HUES64 (cell line): ENCODE results near the gene ST6GALNAC3.

Experiments
- H3K27ac ChIP-seq: 2 replicates; pipeline ENCODE4 v1.7.0; 2013; ENCODE audit warnings: low read depth, low read length, inconsistent platforms
- H3K27me3 ChIP-seq: 2 replicates; pipeline ENCODE4 v1.6.1; 2013; ENCODE audit warnings: mild to moderate bottlenecking, low read length; ENCODE audit not compliant: insufficient read depth
- H3K36me3 ChIP-seq: 2 replicates; pipeline ENCODE4 v1.6.1; 2013; ENCODE audit warnings: mild to moderate bottlenecking, low read length; ENCODE audit not compliant: insufficient read depth
- H3K4me1 ChIP-seq: 2 replicates; pipeline ENCODE4 v1.6.1; 2013; ENCODE audit warnings: mild to moderate bottlenecking, low read length, moderate library complexity; ENCODE audit not compliant: insufficient read depth
- H3K4me3 ChIP-seq: 2 replicates; pipeline ENCODE4 v1.5.1; 2013; ENCODE audit warnings: mild to moderate bottlenecking, low read length, moderate library complexity
- H3K9ac ChIP-seq: 2 replicates; pipeline ENCODE4 v1.6.1; 2013; ENCODE audit warnings: mild to moderate bottlenecking, low read depth, low read length
- H3K9me3 ChIP-seq: 2 replicates; pipeline ENCODE4 v1.6.1; 2013; ENCODE audit warnings: low read depth, low read length; ENCODE audit not compliant: insufficient read depth
- WGBS: fragments of 150-250, 120-280 bp; methylation state at CpG from one replicate; pipeline ENCODE4 v1.1.7; 2013; ENCODE audit warnings: missing lambda C conversion rate; 5-methylcytosine and 5-hydroxymethylcytosine counted together

The ST6GALNAC3 gene

GRCh38 chr1:76190749-76191424 is 116.3 kb downstream of the ST6GALNAC3 start:
- H3K9ac ChIP-seq, result no peak overlapping the region
- no peak overlapping the region for H3K4me3 ChIP-seq
- H3K9me3 ChIP-seq, result no peaks in the 10 kb centered on the region
- no peak overlapping the region for H3K27ac ChIP-seq
- H3K36me3 ChIP-seq, result no peaks in the 10 kb centered on the region
- H3K4me1 ChIP-seq, result no peaks in the 10 kb centered on the region
- no peaks in the 10 kb centered on the region for H3K27me3 ChIP-seq
- WGBS, result 96% methylated on average over 3 of the region's 4 CpGs

DNA sequence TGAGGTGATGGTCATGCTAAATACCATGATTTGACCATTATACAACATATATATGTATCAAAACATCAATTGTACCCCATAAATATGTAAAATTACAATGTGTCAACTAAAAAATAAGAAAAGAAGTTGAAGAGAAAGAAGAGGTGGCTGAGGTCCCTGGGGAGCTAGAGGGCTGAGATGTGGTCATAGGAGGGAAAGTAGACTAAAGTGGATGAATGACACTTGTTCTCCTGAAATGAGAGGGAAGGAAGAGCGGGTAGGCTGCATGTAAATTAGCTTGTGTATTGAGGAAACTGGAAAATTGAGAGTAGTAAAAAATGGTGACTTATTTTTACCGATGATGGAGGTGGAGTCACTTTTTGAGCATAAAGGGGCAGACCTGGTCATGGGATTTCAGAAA is 117.0 kb downstream of the ST6GALNAC3 start:
- 95% methylated on average over 2 of the region's 2 CpGs for whole genome bisulfite sequencing
- Histone ChIP-seq H3K4me3 (no peak overlapping the region), H3K27ac (no peak overlapping the region), H3K4me1 (no peaks in the 10 kb centered on the region), H3K9me3 (no peaks in the 10 kb centered on the region), H3K36me3 (no peaks in the 10 kb centered on the region), H3K27me3 (no peaks in the 10 kb centered on the region), H3K9ac (no peak overlapping the region)

- no peaks in the 10 kb centered on the region for H3K27me3 ChIP-seq
- no peak overlapping the region for H3K27ac ChIP-seq
- H3K9me3 ChIP-seq, result 0 out of 2 replicates have a peak, but pooled peaks cover 4% of the 10 kb centered on the region
- WGBS, result 93% methylated on average over 2 of the region's 2 CpGs
- H3K9ac ChIP-seq, result no peak overlapping the region
- no peak overlapping the region for H3K4me3 ChIP-seq
- H3K36me3 ChIP-seq, result no peaks in the 10 kb centered on the region
- no peaks in the 10 kb centered on the region for H3K4me1 ChIP-seq
Observed at GRCh38 chr1:76198452-76198851, 123.9 kb downstream of the ST6GALNAC3 start.

DNA sequence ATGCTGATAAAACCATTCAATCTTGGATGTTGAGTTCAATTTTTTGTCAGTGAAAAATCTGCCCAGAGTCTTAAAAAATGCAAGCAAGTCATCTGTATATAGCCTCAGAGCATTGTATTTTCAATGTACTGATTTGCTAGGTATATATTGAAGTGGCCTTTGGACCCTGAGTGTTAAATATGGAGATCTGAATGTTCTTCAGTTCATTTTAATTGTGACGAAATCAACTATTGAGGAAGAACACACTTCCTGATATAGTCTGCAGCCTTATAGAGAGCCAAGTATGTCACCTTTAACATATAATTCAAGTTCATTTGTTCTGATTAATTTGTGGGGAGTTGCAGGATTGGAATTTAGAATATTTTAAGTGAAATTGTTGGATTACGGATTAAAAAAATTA is 128.1 kb downstream of the ST6GALNAC3 start:
- 96% methylated on average over 2 of the region's 2 CpGs for WGBS
- Histone ChIP-seq H3K27ac (no peak overlapping the region), H3K9ac (no peak overlapping the region), H3K9me3 (0 out of 2 replicates have a peak, but pooled peaks cover 4% of the 10 kb centered on the region), H3K4me3 (no peak overlapping the region), H3K36me3 (no peaks in the 10 kb centered on the region), H3K4me1 (no peaks in the 10 kb centered on the region), H3K27me3 (no peaks in the 10 kb centered on the region)

GRCh38 chr1:76203127-76203526 is 128.6 kb downstream of the ST6GALNAC3 start:
- Histone ChIP-seq H3K4me1 (no peaks in the 10 kb centered on the region), H3K9me3 (0 out of 2 replicates have a peak, but pooled peaks cover 4% of the 10 kb centered on the region), H3K36me3 (no peaks in the 10 kb centered on the region), H3K4me3 (no peak overlapping the region), H3K27me3 (no peaks in the 10 kb centered on the region), H3K27ac (no peak overlapping the region), H3K9ac (no peak overlapping the region)
- WGBS, result 95% methylated on average over 3 of the region's 3 CpGs

GRCh38 chr1:76209238-76209637 is 134.7 kb downstream of the ST6GALNAC3 start:
- 94% methylated on average over 4 of the region's 4 CpGs for WGBS
- no peaks in the 10 kb centered on the region for H3K27me3 ChIP-seq
- no peaks in the 10 kb centered on the region for H3K9me3 ChIP-seq
- no peak overlapping the region for H3K9ac ChIP-seq
- H3K27ac ChIP-seq, result no peak overlapping the region
- H3K4me3 ChIP-seq, result no peak overlapping the region
- H3K4me1 ChIP-seq, result no peaks in the 10 kb centered on the region
- no peaks in the 10 kb centered on the region for H3K36me3 ChIP-seq

DNA sequence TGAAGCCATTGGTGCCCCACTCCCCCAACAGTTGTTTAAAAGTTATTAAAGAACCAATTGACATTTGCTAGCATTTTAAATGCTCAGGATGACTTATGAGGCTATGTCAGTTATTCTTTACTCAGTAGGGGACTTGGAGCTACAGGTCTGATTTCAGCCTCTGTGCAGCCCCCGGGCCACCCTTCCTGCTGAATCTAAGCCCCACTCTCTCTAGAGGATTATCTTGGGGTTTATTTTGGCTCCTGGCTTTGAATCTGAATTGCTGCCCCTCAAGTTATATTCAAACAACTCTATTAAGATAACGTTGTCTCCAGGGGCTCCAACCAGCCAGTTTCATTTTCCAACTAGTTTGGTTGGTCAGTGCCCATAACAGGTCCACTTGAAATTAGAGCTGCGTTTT is 135.1 kb downstream of the ST6GALNAC3 start:
- H3K4me3 ChIP-seq, result no peak overlapping the region
- no peaks in the 10 kb centered on the region for H3K27me3 ChIP-seq
- no peaks in the 10 kb centered on the region for H3K9me3 ChIP-seq
- H3K9ac ChIP-seq, result no peak overlapping the region
- 97% methylated on average over 3 of the region's 3 CpGs for WGBS
- no peaks in the 10 kb centered on the region for H3K4me1 ChIP-seq
- no peak overlapping the region for H3K27ac ChIP-seq
- H3K36me3 ChIP-seq, result no peaks in the 10 kb centered on the region

DNA sequence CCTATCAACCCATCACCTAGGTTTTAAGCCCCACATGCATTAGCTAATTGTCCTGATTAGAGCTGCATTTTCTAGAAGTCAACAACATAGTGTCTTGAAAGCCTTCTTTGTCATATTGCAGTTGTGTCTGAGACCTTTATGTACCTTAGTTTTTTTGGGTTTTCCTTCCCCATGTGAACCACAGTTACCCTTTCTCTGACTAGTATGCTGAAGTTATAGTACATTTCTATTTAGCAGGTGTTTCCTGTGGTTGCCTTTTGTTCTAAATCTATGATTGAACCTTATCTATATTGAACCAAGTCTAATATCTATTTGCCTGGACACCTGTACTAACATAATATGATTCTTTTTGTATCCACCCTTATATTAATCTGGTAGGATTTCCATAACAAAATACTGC is 135.6 kb downstream of the ST6GALNAC3 start:
- no peak overlapping the region for H3K4me3 ChIP-seq
- H3K4me1 ChIP-seq, result no peaks in the 10 kb centered on the region
- no peak overlapping the region for H3K9ac ChIP-seq
- no peak overlapping the region for H3K27ac ChIP-seq
- H3K36me3 ChIP-seq, result no peaks in the 10 kb centered on the region
- no peaks in the 10 kb centered on the region for H3K9me3 ChIP-seq
- H3K27me3 ChIP-seq, result no peaks in the 10 kb centered on the region

DNA sequence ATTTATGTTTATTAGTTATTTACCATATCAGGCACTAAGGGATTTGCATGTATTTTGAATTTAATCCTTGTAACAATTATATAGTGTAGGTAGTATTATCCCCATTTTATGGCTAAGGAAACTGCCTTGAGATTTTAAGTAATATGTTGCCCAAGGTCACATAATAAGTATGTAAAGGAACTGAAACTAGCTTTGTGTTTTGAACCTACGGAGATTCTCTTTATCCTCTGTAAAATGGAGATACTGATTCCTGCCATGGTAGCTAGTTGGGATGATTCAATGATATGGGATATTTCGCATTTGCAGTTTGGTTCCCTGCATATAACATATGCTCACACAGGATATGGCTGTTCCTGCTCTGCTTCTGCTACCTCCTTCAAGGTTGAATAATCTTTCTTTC is 144.3 kb downstream of the ST6GALNAC3 start:
- H3K9ac ChIP-seq, result no peak overlapping the region
- WGBS, result 92% methylated on average over 2 of the region's 2 CpGs

DNA sequence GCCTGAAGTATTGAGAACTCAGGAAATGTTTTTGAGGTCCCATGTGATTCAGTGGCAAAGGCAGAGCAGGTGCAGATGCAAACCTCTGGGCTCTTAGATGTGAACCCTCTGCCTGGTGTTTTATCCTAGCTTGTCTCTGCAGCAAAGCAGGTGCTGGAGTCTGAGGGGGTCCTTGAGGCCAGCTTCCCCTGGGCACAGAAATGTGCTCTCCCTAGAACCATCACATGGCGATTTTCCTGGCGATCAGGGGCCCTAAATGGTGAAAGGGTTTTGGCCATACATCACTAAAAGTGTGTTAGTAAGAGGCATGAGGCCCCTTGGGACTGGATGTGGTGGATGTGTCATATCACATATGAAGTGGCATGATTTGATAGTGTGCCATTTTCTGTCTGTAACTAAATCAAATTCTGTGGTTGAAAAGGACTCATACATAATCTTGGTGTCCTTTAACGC is 144.8 kb downstream of the ST6GALNAC3 start:
- 93% methylated on average over 3 of the region's 3 CpGs for WGBS
- Histone ChIP-seq H3K9me3 (no peaks in the 10 kb centered on the region), H3K4me1 (no peaks in the 10 kb centered on the region), H3K36me3 (no peaks in the 10 kb centered on the region), H3K4me3 (no peak overlapping the region), H3K27me3 (no peaks in the 10 kb centered on the region), H3K9ac (no peak overlapping the region), H3K27ac (no peak overlapping the region)

More for the DNA sequence above, 144.3 kb downstream of the ST6GALNAC3 start:
- no peaks in the 10 kb centered on the region for H3K4me1 ChIP-seq
- H3K9me3 ChIP-seq, result no peaks in the 10 kb centered on the region
- no peak overlapping the region for H3K27ac ChIP-seq
- no peaks in the 10 kb centered on the region for H3K27me3 ChIP-seq
- H3K36me3 ChIP-seq, result no peaks in the 10 kb centered on the region
- no peak overlapping the region for H3K4me3 ChIP-seq

DNA sequence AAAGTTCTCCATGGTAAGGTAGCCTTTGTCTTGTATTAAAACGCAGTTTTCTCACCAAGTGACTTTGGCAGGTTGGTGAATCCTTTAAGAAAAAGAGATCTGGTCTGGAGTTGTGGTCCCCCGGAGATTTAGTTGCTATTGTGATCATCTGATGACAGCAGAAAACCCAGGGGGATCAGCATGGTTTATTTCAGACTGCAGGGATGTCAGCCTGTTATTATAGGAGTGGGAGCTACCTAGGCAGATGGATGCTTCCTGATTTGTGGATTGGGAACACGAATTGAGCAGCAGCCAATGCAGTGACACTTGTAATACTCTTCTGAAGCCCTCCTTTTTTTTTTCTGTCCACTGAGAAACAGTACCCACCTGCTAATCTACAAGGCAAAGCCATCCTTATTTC is 150.2 kb downstream of the ST6GALNAC3 start:
- no peaks in the 10 kb centered on the region for H3K36me3 ChIP-seq
- H3K27ac ChIP-seq, result no peak overlapping the region
- H3K9me3 ChIP-seq, result no peaks in the 10 kb centered on the region
- no peaks in the 10 kb centered on the region for H3K27me3 ChIP-seq
- no peak overlapping the region for H3K9ac ChIP-seq
- peaks cover 32% of the 10 kb centered on the region for H3K4me1 ChIP-seq
- WGBS, result 82% methylated on average over 3 of the region's 3 CpGs
- no peak overlapping the region for H3K4me3 ChIP-seq

DNA sequence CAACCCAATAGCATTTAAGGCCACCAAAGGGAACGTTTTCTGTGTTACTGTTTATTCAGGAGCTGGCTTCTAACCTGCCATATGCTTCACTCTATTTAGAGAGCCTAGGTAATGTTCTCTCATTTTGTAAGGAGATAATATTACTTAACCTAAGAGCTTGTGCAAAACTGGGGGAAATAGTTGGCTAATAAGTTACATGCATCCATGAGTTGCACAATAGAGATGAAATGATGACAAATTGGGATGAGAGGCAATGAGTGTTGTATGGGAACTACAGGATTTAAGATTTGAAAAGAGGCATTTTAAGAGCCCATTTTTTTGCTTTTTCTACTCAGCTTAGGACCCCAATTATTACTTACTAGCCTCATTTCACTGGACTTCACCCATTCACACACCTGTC is 151.0 kb downstream of the ST6GALNAC3 start:
- no peaks in the 10 kb centered on the region for H3K36me3 ChIP-seq
- peaks cover 40% of the 10 kb centered on the region for H3K4me1 ChIP-seq
- no peaks in the 10 kb centered on the region for H3K27me3 ChIP-seq
- H3K9me3 ChIP-seq, result no peaks in the 10 kb centered on the region
- no CpG with 5 or more reads among the region's 1 CpG for WGBS
- H3K4me3 ChIP-seq, result no peak overlapping the region
- no peak overlapping the region for H3K27ac ChIP-seq
- H3K9ac ChIP-seq, result no peak overlapping the region
